A673 (cell line): Measurements from ENCODE around the gene BABAM2. TPM values are rescaled to one million over a fixed set of nuclear protein-coding genes. Genes with fewer than 3 reads are reported as not detected.
"Not testable (repeated sequence)": the region's sequence is repeated elsewhere in the genome, so short reads cannot be mapped to it uniquely, and the experiment has no call there.

ENCODE experiments used
- BruUV-seq: library from RNA; stranded (reverse); fragments of 400-500 nt; replicated peaks from 2 replicates; lab custom pipeline; 2021; lab: Mats Ljungman, UMichigan
- CTCF ChIA-PET: fragments of 300-600 bp; sonication (Branson Sonifier 250); formaldehyde crosslinking; loops from one replicate; lab custom pipeline; 2022; ENCODE audit warnings: antibody characterized with exemption; lab: Charles Lee
- POLR2A ChIA-PET: fragments of 300-600 bp; sonication (Branson Sonifier 250); formaldehyde crosslinking; loops from one replicate; lab custom pipeline; 2022; ENCODE audit warnings: antibody characterized with exemption; ENCODE audit not compliant: low non-redundant PET; lab: Charles Lee
- DNase-seq: peaks from one replicate; pipeline ENCODE4 v3.0.0-alpha.2; 2015; ENCODE audit warnings: low spot score
- H3K27ac ChIP-seq: fragments of 200-600 bp; sonication (generic); 2 replicates; pipeline ENCODE4 v1.5.1; 2016; ENCODE audit warnings: mixed run types, low read depth, mild to moderate bottlenecking, mixed read lengths, antibody characterized with exemption, low read length; ENCODE audit not compliant: poor library complexity, severe bottlenecking
- H3K27me3 ChIP-seq: fragments of 200-600 bp; sonication (generic); replicated peaks from 2 replicates; pipeline ENCODE4 v1.6.1; 2017; ENCODE audit warnings: mixed run types, low read depth, mild to moderate bottlenecking, mixed read lengths, antibody characterized with exemption, low read length; ENCODE audit not compliant: insufficient read depth, poor library complexity
- H3K36me3 ChIP-seq: fragments of 200-600 bp; sonication (generic); 2 replicates; pipeline ENCODE4 v1.6.1; 2016; ENCODE audit warnings: mixed run types, mild to moderate bottlenecking, mixed read lengths, antibody characterized with exemption, low read length; ENCODE audit not compliant: insufficient read depth, poor library complexity, severe bottlenecking
- H3K4me1 ChIP-seq: fragments of 200-600 bp; sonication (generic); 2 replicates; pipeline ENCODE4 v1.6.1; 2017; ENCODE audit warnings: mixed run types, mild to moderate bottlenecking, mixed read lengths, antibody characterized with exemption, low read length; ENCODE audit not compliant: insufficient read depth, poor library complexity, severe bottlenecking
- H3K4me3 ChIP-seq: fragments of 200-600 bp; sonication (generic); 2 replicates; pipeline ENCODE4 v1.5.1; 2016; ENCODE audit warnings: low read depth, mixed run types, mild to moderate bottlenecking, mixed read lengths, low read length; ENCODE audit not compliant: poor library complexity, severe bottlenecking
- H3K9me3 ChIP-seq: fragments of 200-600 bp; sonication (generic); 2 replicates; pipeline ENCODE4 v1.6.1; 2016; ENCODE audit warnings: mixed run types, low read depth, mild to moderate bottlenecking, mixed read lengths, antibody characterized with exemption, low read length; ENCODE audit not compliant: poor library complexity, severe bottlenecking
- EZH2 ChIP-seq: fragments of 200-600 bp; sonication (generic); IDR thresholded peaks from 2 replicates; pipeline ENCODE4 v1.6.1; 2017; ENCODE audit warnings: borderline replicate concordance, low read depth, mild to moderate bottlenecking, mixed read lengths, antibody characterized with exemption, low read length; ENCODE audit not compliant: poor library complexity, severe bottlenecking
- intact Hi-C: fragments of 100-400 bp; cut with micrococcal nuclease; formaldehyde crosslinking; loops from one replicate; pipeline ENCODE4 v1.10.0; 2022; ENCODE audit not compliant: unreplicated experiment
- total RNA-seq: library from RNA; stranded (reverse); gene quantifications from 2 replicates; pipeline ENCODE4 v1.2.3, GENCODE V29; 2021
- TF ChIP-seq, protein P1 (sequence below): fragments of 300-800, 200-600 bp; sonication (generic); conservative IDR thresholded peaks from 2 replicates; pipeline ENCODE4 v1.5.1; 2017; ENCODE audit warnings: low read depth, mild to moderate bottlenecking, antibody characterized with exemption, low read length, moderate library complexity, mixed read lengths

The BABAM2 gene
- total RNA-seq, 1 experiment from 2014 or later: 21.8 TPM

DNA sequence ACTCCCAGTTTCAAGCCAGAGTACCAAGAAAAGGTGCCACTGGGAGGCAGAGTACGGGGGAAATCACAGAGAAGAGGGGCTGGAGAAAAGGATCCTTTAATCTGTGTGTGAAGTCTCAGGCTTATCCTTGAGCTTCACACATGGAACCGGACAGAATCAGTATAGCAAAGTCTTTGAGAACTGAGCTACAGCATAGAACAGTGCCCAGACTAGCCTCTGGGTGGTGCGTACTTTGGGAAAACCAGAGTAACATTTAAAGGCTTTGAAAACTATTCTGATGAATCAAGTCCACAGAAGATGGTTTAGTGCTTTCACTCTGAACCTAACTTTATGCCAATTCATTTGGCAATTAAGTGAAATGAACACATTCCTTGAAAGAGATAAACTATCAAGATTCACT, 83.1 kb downstream of the BABAM2 start:
- no peak overlapping the region for H3K4me3 ChIP-seq
- H3K9me3 ChIP-seq: peaks cover 6% of the 10 kb centered on the region
- DNase-seq: no peak
- no peak overlapping the region for H3K27ac ChIP-seq
- no peaks in the 10 kb centered on the region for H3K4me1 ChIP-seq
- H3K27me3 ChIP-seq: no peaks in the 10 kb centered on the region
- no peak for TF ChIP-seq EZH2
- TF ChIP-seq, protein P1, sequence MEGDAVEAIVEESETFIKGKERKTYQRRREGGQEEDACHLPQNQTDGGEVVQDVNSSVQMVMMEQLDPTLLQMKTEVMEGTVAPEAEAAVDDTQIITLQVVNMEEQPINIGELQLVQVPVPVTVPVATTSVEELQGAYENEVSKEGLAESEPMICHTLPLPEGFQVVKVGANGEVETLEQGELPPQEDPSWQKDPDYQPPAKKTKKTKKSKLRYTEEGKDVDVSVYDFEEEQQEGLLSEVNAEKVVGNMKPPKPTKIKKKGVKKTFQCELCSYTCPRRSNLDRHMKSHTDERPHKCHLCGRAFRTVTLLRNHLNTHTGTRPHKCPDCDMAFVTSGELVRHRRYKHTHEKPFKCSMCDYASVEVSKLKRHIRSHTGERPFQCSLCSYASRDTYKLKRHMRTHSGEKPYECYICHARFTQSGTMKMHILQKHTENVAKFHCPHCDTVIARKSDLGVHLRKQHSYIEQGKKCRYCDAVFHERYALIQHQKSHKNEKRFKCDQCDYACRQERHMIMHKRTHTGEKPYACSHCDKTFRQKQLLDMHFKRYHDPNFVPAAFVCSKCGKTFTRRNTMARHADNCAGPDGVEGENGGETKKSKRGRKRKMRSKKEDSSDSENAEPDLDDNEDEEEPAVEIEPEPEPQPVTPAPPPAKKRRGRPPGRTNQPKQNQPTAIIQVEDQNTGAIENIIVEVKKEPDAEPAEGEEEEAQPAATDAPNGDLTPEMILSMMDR: peak; percentile 20; the same call in 1 of the 2 replicates
- H3K36me3 ChIP-seq: no peaks in the 10 kb centered on the region
- ChIA-PET POLR2A (no interaction called here), CTCF (no interaction called here)
- BruUV-seq: no TSS peak
- intact Hi-C loops: no loop called here

DNA sequence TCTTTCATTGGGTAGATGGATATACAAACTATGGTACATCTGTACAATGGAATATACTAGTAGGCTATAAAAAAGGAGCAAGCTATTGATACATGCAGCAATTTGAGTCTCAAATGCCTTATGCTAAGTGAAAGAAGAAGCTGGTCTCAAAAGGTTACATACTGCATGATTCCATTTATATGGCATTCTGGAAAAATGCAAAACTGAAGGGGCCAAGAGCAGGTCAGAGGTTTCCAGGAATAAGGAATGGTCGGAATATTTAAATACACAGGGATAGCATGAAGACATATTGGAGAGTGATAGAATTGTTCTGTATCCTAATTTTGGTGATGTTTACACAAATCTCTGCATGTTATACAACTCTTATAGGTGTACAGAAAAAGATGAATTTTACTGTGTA, 85.8 kb downstream of the BABAM2 start:
- H3K36me3 ChIP-seq: no peaks in the 10 kb centered on the region
- TF ChIP-seq EZH2: no peak
- TF ChIP-seq, protein P1: no peak
- no TSS peak for BruUV-seq
- no peak overlapping the region for H3K4me3 ChIP-seq
- H3K27ac ChIP-seq: no peak overlapping the region
- no peaks in the 10 kb centered on the region for H3K4me1 ChIP-seq
- H3K9me3 ChIP-seq: no peaks in the 10 kb centered on the region
- H3K27me3 ChIP-seq: no peaks in the 10 kb centered on the region
- ChIA-PET POLR2A (no interaction called here), CTCF (no interaction called here)
- no peak for DNase-seq
- intact Hi-C loops: no loop called here

DNA sequence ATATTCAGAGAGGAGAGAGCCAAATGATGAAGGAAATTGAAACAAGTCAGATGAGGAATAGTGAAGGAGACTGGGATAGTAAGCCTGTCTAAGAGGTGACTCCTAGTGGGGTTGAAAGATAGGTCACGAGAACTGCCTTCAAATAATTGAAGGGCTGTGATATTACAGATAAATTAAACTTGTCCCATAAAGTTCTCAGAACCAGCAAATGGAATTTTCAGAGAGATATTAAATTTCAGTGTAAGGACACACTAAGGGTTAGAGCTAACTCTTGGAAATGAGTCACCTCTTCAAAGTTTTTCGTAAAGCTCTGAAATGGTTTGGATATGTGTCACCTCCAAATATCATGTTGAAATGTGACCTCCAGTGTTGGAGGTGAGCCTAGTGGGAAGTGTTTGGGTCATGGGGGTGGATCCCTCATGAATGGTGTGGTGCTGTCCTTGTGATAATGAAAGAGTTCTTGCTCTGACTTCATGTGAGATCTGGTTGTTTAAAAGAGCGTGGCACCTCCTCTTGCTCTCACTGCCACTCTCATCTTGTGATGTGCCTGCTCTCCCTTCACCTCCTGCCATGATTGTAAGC, 87.3 kb downstream of the BABAM2 start:
- POLR2A ChIA-PET: no interaction called here
- no TSS peak for BruUV-seq

DNA sequence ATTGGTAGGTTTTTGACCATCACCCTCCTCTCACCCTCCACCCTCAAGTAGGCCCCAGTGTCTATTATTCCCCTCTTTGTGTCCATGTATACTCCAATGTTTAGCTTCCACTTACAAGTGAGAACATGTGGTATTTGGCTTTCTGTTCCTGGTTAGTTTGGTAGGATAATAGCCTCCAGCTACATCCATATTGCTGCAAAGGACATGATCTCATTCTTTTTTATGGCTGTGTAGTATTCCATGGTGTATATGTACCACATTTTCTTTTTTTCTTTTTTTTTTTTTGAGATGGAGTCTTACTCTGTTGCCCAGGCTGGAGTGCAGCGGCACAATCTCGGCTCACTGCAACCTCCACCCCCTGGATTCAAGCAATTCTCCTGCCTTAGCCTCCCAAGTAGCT, 88.2 kb downstream of the BABAM2 start:
- DNase-seq, POLR2A ChIA-PET, H3K36me3 ChIP-seq, BruUV-seq, H3K4me1 ChIP-seq, H3K27ac ChIP-seq, H3K27me3 ChIP-seq, CTCF ChIA-PET, H3K4me3 ChIP-seq, intact Hi-C loops, H3K9me3 ChIP-seq: not testable (repeated sequence)

More for the DNA sequence above, 87.3 kb downstream of the BABAM2 start:
- TF ChIP-seq, protein P1: no peak
- no peak for TF ChIP-seq EZH2
- intact Hi-C loops: no loop called here
- no peak for DNase-seq
- H3K27me3 ChIP-seq: no peaks in the 10 kb centered on the region
- CTCF ChIA-PET: no interaction called here
- no peaks in the 10 kb centered on the region for H3K36me3 ChIP-seq
- H3K27ac ChIP-seq: no peak overlapping the region
- H3K4me1 ChIP-seq: no peaks in the 10 kb centered on the region
- no peaks in the 10 kb centered on the region for H3K9me3 ChIP-seq
- H3K4me3 ChIP-seq: no peak overlapping the region
